WTC11 (cell line): ENCODE results near the gene TF. TPM values are rescaled to one million over a fixed set of nuclear protein-coding genes. Genes with fewer than 3 reads are reported as not detected.

Experiments used
- ATF1 ChIP-seq: sonication (generic); formaldehyde crosslinking; IDR thresholded peaks from 2 replicates; pipeline ENCODE4 v1.8.1; 2023; ENCODE audit warnings: mild to moderate bottlenecking, moderate library complexity, missing genetic modification reagents
- CREB1 ChIP-seq: sonication (generic); formaldehyde crosslinking; IDR thresholded peaks from 2 replicates; pipeline ENCODE4 v1.8.0; 2023; ENCODE audit warnings: mild to moderate bottlenecking, missing genetic modification reagents
- CREM ChIP-seq: sonication (generic); formaldehyde crosslinking; IDR thresholded peaks from 2 replicates; pipeline ENCODE4 v1.8.1; 2022; ENCODE audit warnings: mild to moderate bottlenecking, missing genetic modification reagents, moderate library complexity
- ETV6 ChIP-seq: sonication (generic); formaldehyde crosslinking; IDR thresholded peaks from 2 replicates; pipeline ENCODE4 v1.8.1; 2022; ENCODE audit warnings: mild to moderate bottlenecking, missing genetic modification reagents
- FOXP1 ChIP-seq: sonication (generic); formaldehyde crosslinking; IDR thresholded peaks from 2 replicates; pipeline ENCODE4 v1.8.0; 2022; ENCODE audit warnings: missing genetic modification reagents, mild to moderate bottlenecking, moderate library complexity, borderline replicate concordance
- GRHL2 ChIP-seq: fragments of 250-450 bp; sonication (Bioruptor Pico); IDR thresholded peaks from 2 replicates; pipeline ENCODE4 v1.8.0; 2022; ENCODE audit warnings: mild to moderate bottlenecking, moderate library complexity; ENCODE audit not compliant: insufficient replicate concordance, severe bottlenecking
- JUN ChIP-seq: sonication (generic); formaldehyde crosslinking; IDR thresholded peaks from 2 replicates; pipeline ENCODE4 v1.8.0; 2023; ENCODE audit warnings: mild to moderate bottlenecking, missing genetic modification reagents
- NFATC4 ChIP-seq: fragments of 250-450 bp; sonication (Bioruptor Pico); IDR thresholded peaks from 2 replicates; pipeline ENCODE4 v1.9.0; 2021; ENCODE audit warnings: mild to moderate bottlenecking
- NFYB ChIP-seq: sonication (generic); formaldehyde crosslinking; conservative IDR thresholded peaks from 2 replicates; pipeline ENCODE4 v1.8.0; 2022; ENCODE audit warnings: low read depth, missing genetic modification reagents
- RELA ChIP-seq: sonication (generic); formaldehyde crosslinking; IDR thresholded peaks from 2 replicates; pipeline ENCODE4 v1.8.1; 2022; ENCODE audit warnings: missing genetic modification reagents, mild to moderate bottlenecking, borderline replicate concordance
- TEAD1 ChIP-seq: sonication (generic); formaldehyde crosslinking; IDR thresholded peaks from 2 replicates; pipeline ENCODE4 v1.8.0; 2022; ENCODE audit warnings: mild to moderate bottlenecking, missing genetic modification reagents
- TP53 ChIP-seq: sonication (generic); formaldehyde crosslinking; IDR thresholded peaks from 2 replicates; pipeline ENCODE4 v1.8.1; 2023; ENCODE audit warnings: mild to moderate bottlenecking, missing genetic modification reagents
- total RNA-seq: library from RNA; stranded (reverse); gene quantifications from 3 replicates; pipeline ENCODE4 v1.2.3, GENCODE V29; 2021
- TF ChIP-seq, protein P1 (sequence below): sonication (generic); formaldehyde crosslinking; IDR thresholded peaks from 2 replicates; pipeline ENCODE4 v1.8.0; 2022; ENCODE audit warnings: mild to moderate bottlenecking, missing genetic modification reagents
- TF ChIP-seq, protein P2 (sequence below): sonication (generic); formaldehyde crosslinking; IDR thresholded peaks from 2 replicates; pipeline ENCODE4 v1.8.0; 2022; ENCODE audit warnings: mild to moderate bottlenecking, missing genetic modification reagents
- TF ChIP-seq, protein P3 (sequence below): fragments of 250-450 bp; sonication (Bioruptor Pico); conservative IDR thresholded peaks from 2 replicates; pipeline ENCODE4 v1.9.0; 2021; ENCODE audit warnings: mild to moderate bottlenecking
- TF ChIP-seq, protein P4 (sequence below): sonication (generic); formaldehyde crosslinking; IDR thresholded peaks from 2 replicates; pipeline ENCODE4 v1.8.0; 2022; ENCODE audit warnings: mild to moderate bottlenecking, missing genetic modification reagents
- TF ChIP-seq, protein P5 (sequence below): fragments of 250-450 bp; sonication (Bioruptor Pico); IDR thresholded peaks from 2 replicates; pipeline ENCODE4 v1.9.0; 2021; ENCODE audit warnings: mild to moderate bottlenecking
- TF ChIP-seq, protein P6 (sequence below): sonication (generic); formaldehyde crosslinking; IDR thresholded peaks from 2 replicates; pipeline ENCODE4 v1.8.1; 2022; ENCODE audit warnings: missing genetic modification reagents, borderline replicate concordance
- TF ChIP-seq, protein P7 (sequence below): sonication (generic); formaldehyde crosslinking; IDR thresholded peaks from 2 replicates; pipeline ENCODE4 v1.8.0; 2023; ENCODE audit warnings: missing genetic modification reagents, mild to moderate bottlenecking, borderline replicate concordance

Gene TF
- total RNA-seq, 1 experiment from 2014 or later: 9.3 TPM

DNA sequence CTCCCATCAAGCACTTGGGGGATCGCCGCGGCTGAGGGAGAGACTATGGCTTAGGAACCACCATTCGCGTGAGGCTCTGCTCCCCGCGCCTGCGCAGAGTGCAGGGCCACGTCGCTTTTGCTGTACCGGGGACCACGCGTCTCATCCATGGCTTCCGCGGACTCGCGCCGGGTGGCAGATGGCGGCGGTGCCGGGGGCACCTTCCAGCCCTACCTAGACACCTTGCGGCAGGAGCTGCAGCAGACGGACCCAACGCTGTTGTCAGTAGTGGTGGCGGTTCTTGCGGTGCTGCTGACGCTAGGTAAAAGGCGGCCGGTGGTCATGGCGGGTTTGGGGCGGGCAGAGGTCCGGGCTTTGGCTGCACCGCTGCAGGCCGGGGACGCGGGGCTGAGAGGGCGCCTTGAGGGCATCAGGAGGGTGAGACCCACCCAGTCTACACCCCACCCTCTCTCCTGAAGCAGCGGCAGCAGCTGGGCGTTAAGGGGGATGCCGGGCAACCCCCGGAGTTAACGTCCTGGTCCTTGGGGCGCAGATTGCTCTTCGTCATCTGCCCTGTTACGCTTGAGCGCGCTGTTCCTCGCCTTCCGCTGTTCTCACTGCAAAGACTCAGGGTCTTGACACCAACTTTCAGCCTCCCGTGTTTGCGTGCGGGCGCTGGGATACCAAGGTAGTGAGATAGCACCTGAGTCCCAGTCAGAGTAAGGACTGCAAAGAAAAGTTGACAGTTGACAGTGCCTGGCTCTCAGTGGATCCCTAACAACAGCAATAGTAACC is 59.7 kb downstream of the TF start, which contains the start of gene SRPRB (continued):
- TF ChIP-seq RELA (CRISPR knock-in tag) (no peak), CREB1 (CRISPR knock-in tag) (0 out of 2 replicates have a peak, but pooled peaks have one; percentile 27), GRHL2 (CRISPR knock-in tag) (no peak), NFYB (no peak), JUN (CRISPR knock-in tag) (no peak), ETV6 (CRISPR knock-in tag) (peak; percentile 68; the same call in 1 of the 2 replicates), CREM (no peak), NFATC4 (CRISPR knock-in tag) (no peak), TEAD1 (CRISPR knock-in tag) (peak; percentile 69), FOXP1 (CRISPR knock-in tag) (peak; percentile 67; the same call in 1 of the 2 replicates), ATF1 (CRISPR knock-in tag) (no peak), TP53 (CRISPR knock-in tag) (no peak)
- TF ChIP-seq, protein P1, sequence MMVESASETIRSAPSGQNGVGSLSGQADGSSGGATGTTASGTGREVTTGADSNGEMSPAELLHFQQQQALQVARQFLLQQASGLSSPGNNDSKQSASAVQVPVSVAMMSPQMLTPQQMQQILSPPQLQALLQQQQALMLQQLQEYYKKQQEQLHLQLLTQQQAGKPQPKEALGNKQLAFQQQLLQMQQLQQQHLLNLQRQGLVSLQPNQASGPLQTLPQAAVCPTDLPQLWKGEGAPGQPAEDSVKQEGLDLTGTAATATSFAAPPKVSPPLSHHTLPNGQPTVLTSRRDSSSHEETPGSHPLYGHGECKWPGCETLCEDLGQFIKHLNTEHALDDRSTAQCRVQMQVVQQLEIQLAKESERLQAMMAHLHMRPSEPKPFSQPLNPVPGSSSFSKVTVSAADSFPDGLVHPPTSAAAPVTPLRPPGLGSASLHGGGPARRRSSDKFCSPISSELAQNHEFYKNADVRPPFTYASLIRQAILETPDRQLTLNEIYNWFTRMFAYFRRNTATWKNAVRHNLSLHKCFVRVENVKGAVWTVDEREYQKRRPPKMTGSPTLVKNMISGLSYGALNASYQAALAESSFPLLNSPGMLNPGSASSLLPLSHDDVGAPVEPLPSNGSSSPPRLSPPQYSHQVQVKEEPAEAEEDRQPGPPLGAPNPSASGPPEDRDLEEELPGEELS (CRISPR knock-in tag): no peak
- TF ChIP-seq, protein P2, sequence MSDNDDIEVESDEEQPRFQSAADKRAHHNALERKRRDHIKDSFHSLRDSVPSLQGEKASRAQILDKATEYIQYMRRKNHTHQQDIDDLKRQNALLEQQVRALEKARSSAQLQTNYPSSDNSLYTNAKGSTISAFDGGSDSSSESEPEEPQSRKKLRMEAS (CRISPR knock-in tag): peak; percentile 96
- TF ChIP-seq, protein P3, sequence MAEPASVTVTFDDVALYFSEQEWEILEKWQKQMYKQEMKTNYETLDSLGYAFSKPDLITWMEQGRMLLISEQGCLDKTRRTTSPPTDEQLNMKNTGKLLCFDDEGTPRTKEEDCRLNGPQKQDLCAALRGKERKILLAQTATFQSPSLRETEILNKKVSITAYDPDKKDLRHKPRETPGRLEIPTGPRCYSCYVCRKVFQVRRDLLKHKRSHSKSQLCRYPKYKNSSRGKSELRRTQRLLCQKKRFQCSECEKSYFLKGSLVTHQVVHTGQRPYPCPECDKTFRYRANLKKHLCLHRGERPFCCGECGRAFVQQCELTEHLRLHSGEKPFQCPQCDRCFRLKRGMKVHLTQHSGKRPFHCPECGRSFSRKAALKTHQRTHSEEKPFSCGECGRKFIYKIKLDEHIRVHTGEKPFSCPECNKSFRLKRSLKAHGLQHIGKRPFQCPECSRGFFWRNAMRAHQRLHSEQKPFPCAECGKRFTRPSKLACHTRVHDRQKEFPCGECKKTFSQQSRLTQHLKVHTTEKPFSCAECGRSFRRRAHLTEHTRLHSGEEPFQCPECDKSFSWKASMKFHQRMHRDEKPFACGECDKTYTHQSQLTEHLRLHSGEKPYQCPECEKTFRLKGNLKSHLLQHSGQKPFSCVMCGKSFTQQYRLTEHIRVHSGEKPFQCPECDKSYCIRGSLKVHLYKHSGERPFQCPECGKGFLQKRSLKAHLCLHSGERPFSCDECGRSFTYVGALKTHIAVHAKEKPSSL (CRISPR knock-in tag): no peak
- TF ChIP-seq, protein P4, sequence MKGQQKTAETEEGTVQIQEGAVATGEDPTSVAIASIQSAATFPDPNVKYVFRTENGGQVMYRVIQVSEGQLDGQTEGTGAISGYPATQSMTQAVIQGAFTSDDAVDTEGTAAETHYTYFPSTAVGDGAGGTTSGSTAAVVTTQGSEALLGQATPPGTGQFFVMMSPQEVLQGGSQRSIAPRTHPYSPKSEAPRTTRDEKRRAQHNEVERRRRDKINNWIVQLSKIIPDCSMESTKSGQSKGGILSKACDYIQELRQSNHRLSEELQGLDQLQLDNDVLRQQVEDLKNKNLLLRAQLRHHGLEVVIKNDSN (CRISPR knock-in tag): peak; percentile 28; the same call in 1 of the 2 replicates
- TF ChIP-seq, protein P5, sequence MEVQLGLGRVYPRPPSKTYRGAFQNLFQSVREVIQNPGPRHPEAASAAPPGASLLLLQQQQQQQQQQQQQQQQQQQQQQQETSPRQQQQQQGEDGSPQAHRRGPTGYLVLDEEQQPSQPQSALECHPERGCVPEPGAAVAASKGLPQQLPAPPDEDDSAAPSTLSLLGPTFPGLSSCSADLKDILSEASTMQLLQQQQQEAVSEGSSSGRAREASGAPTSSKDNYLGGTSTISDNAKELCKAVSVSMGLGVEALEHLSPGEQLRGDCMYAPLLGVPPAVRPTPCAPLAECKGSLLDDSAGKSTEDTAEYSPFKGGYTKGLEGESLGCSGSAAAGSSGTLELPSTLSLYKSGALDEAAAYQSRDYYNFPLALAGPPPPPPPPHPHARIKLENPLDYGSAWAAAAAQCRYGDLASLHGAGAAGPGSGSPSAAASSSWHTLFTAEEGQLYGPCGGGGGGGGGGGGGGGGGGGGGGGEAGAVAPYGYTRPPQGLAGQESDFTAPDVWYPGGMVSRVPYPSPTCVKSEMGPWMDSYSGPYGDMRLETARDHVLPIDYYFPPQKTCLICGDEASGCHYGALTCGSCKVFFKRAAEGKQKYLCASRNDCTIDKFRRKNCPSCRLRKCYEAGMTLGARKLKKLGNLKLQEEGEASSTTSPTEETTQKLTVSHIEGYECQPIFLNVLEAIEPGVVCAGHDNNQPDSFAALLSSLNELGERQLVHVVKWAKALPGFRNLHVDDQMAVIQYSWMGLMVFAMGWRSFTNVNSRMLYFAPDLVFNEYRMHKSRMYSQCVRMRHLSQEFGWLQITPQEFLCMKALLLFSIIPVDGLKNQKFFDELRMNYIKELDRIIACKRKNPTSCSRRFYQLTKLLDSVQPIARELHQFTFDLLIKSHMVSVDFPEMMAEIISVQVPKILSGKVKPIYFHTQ (CRISPR knock-in tag): no peak
- TF ChIP-seq, protein P6, sequence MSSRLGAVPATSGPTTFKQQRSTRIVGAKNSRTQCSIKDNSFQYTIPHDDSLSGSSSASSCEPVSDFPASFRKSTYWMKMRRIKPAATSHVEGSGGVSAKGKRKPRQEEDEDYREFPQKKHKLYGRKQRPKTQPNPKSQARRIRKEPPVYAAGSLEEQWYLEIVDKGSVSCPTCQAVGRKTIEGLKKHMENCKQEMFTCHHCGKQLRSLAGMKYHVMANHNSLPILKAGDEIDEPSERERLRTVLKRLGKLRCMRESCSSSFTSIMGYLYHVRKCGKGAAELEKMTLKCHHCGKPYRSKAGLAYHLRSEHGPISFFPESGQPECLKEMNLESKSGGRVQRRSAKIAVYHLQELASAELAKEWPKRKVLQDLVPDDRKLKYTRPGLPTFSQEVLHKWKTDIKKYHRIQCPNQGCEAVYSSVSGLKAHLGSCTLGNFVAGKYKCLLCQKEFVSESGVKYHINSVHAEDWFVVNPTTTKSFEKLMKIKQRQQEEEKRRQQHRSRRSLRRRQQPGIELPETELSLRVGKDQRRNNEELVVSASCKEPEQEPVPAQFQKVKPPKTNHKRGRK (CRISPR knock-in tag): no peak
- TF ChIP-seq, protein P7, sequence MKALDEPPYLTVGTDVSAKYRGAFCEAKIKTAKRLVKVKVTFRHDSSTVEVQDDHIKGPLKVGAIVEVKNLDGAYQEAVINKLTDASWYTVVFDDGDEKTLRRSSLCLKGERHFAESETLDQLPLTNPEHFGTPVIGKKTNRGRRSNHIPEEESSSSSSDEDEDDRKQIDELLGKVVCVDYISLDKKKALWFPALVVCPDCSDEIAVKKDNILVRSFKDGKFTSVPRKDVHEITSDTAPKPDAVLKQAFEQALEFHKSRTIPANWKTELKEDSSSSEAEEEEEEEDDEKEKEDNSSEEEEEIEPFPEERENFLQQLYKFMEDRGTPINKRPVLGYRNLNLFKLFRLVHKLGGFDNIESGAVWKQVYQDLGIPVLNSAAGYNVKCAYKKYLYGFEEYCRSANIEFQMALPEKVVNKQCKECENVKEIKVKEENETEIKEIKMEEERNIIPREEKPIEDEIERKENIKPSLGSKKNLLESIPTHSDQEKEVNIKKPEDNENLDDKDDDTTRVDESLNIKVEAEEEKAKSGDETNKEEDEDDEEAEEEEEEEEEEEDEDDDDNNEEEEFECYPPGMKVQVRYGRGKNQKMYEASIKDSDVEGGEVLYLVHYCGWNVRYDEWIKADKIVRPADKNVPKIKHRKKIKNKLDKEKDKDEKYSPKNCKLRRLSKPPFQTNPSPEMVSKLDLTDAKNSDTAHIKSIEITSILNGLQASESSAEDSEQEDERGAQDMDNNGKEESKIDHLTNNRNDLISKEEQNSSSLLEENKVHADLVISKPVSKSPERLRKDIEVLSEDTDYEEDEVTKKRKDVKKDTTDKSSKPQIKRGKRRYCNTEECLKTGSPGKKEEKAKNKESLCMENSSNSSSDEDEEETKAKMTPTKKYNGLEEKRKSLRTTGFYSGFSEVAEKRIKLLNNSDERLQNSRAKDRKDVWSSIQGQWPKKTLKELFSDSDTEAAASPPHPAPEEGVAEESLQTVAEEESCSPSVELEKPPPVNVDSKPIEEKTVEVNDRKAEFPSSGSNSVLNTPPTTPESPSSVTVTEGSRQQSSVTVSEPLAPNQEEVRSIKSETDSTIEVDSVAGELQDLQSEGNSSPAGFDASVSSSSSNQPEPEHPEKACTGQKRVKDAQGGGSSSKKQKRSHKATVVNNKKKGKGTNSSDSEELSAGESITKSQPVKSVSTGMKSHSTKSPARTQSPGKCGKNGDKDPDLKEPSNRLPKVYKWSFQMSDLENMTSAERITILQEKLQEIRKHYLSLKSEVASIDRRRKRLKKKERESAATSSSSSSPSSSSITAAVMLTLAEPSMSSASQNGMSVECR (CRISPR knock-in tag): peak; percentile 66; the same call in 1 of the 2 replicates
